NCI-H524 (cell line): ENCODE measurements around the gene TKFC.
A peak's percentile ranks its signal among the peaks of the same experiment; 100 is the strongest.

Source experiments
- DNase-seq, 2 experiments: peaks; one replicate each; lab custom pipeline; 2025; lab: John Stamatoyannopoulos, UW

TKFC gene

GRCh38 chr11:61315260-61315659 lies 17.8 kb upstream of the TKFC start:
- DNase-seq: no peak

GRCh38 chr11:61325649-61326414 lies 7.2 kb upstream of the TKFC start:
- DNase-seq: no peak

GRCh38 chr11:61327669-61328071 lies 5.4 kb upstream of the TKFC start:
- no peak for DNase-seq

- no peak for DNase-seq
These were observed 4.7 kb upstream of the TKFC start for GRCh38 chr11:61328351-61328750.

- no peak for DNase-seq
These were observed 3.2 kb upstream of the TKFC start for GRCh38 chr11:61329871-61330270.

- no peak for DNase-seq
These were observed 1.4 kb upstream of the TKFC start for GRCh38 chr11:61331651-61332050.

- DNase-seq: peak in 1 of 2 experiments; percentile 6
These were observed 689 bp upstream of the TKFC start for GRCh38 chr11:61332281-61332796.

- DNase-seq: peak in 1 of 2 experiments; percentile 47
These were observed 764 bp downstream of the TKFC start for GRCh38 chr11:61333550-61334433.

GRCh38 chr11:61334434-61335354 lies 1.7 kb downstream of the TKFC start:
- DNase-seq: no peak

- no peak for DNase-seq
These were observed 2.3 kb downstream of the TKFC start for GRCh38 chr11:61335355-61335710.

- DNase-seq: peak; percentile 11 to 64
These were observed 3.3 kb downstream of the TKFC start for GRCh38 chr11:61336171-61336935.

- no peak for DNase-seq
These were observed 4.9 kb downstream of the TKFC start for GRCh38 chr11:61337706-61338470.

- no peak for DNase-seq
These were observed 5.9 kb downstream of the TKFC start for GRCh38 chr11:61338783-61339489.

GRCh38 chr11:61339490-61339878 lies 6.5 kb downstream of the TKFC start:
- DNase-seq: no peak

- no peak for DNase-seq
These were observed 8.0 kb downstream of the TKFC start for GRCh38 chr11:61340979-61341378.

GRCh38 chr11:61341706-61342105 lies 8.7 kb downstream of the TKFC start:
- no peak for DNase-seq

GRCh38 chr11:61342207-61342803 lies 9.3 kb downstream of the TKFC start:
- DNase-seq: no peak

GRCh38 chr11:61343792-61344745 lies 11.0 kb downstream of the TKFC start:
- DNase-seq: no peak
